ENCODE measurements around the gene TOX4.
A peak's percentile ranks its signal among the peaks of the same experiment; 100 is the strongest.
"Not testable (repeated sequence)": the region's sequence is repeated elsewhere in the genome, so short reads cannot be mapped to it uniquely, and the experiment has no call there.

The TOX4 gene

GRCh38 chr14:21535545-21536417, 58.8 kb downstream of the TOX4 start:
- no peak for DNase-seq

- DNase-seq, result peak; percentile 20
Observed at GRCh38 chr14:21536418-21537089, 59.6 kb downstream of the TOX4 start.

GRCh38 chr14:21537090-21537424, 60.1 kb downstream of the TOX4 start:
- DNase-seq, result no peak

GRCh38 chr14:21539189-21539940, 62.4 kb downstream of the TOX4 start:
- no peak for DNase-seq

- DNase-seq, result no peak
Observed at GRCh38 chr14:21541413-21542074, 64.5 kb downstream of the TOX4 start.

- DNase-seq, result peak; percentile 71
Observed at GRCh38 chr14:21543521-21543960, 66.5 kb downstream of the TOX4 start.

- DNase-seq, result peak; percentile 48
Observed at GRCh38 chr14:21543963-21544362, 67.0 kb downstream of the TOX4 start.

GRCh38 chr14:21544588-21544987, 67.6 kb downstream of the TOX4 start:
- not testable (repeated sequence) for DNase-seq

Data from NCI-H1092 treated with DMSO at 0.1 percent for 48 hours (cell line).